Peyer's patch (tissue), 4 donors: ENCODE measurements around the gene AMBP. TPM values are rescaled to one million over a fixed set of nuclear protein-coding genes. Genes with fewer than 3 reads are reported as not detected.

Source experiments
- DNase-seq, 3 donors: peaks; one replicate each; pipeline ENCODE4 v3.0.0-alpha.2; 2017 to 2019
- H3K27ac ChIP-seq, 4 donors: fragments of 200-600 bp; sonication (generic); one replicate each; pipeline ENCODE4 v1.5.1; 2016 to 2019
- H3K27me3 ChIP-seq, 2 donors: fragments of 200-600 bp; sonication (generic); one replicate each; pipeline ENCODE4 v1.5.1; 2019
- H3K36me3 ChIP-seq, 3 donors: fragments of 200-600 bp; sonication (generic); one replicate each; pipeline ENCODE4 v1.5.1; 2016 to 2019
- H3K4me1 ChIP-seq, 4 donors: fragments of 200-600 bp; sonication (generic); one replicate each; pipeline ENCODE4 v1.5.1; 2016 to 2019
- H3K4me3 ChIP-seq, 4 donors: fragments of 200-600 bp; sonication (generic); 1 replicate in 3 of 4; 2 replicates in 1 of 4; pipeline ENCODE4 v1.5.1; 2016 to 2019; ENCODE audit warnings: mild to moderate bottlenecking in 1 of 4
- H3K9me3 ChIP-seq, 4 donors: fragments of 200-600 bp; sonication (generic); one replicate each; pipeline ENCODE4 v1.5.1; 2016 to 2019; ENCODE audit warnings: mild to moderate bottlenecking in 1 of 4
- POLR2A ChIP-seq, 2 donors: fragments of 450-650 bp; IDR thresholded peaks; one replicate each; pipeline ENCODE4 v1.5.1; 2017; ENCODE audit warnings: antibody characterized with exemption in 2 of 2, mild to moderate bottlenecking in 2 of 2, moderate library complexity in 2 of 2
- total RNA-seq, 4 donors: library from RNA; depleted of rRNA; stranded (reverse); fragments of >200 nt; gene quantifications; one replicate each; pipeline ENCODE4 v1.1.0, GENCODE V29; 2016
- TF ChIP-seq, protein P1 (sequence below), 6 experiments: fragments of 450-650 bp in 4 of 6; fragments of 200-600 bp in 2 of 6; sonication (generic) in 1 of 6; IDR thresholded peaks; one replicate each; pipeline ENCODE4 v1.5.1; 2017 to 2019; ENCODE audit warnings: antibody characterized with exemption in 6 of 6, mild to moderate bottlenecking in 3 of 6, moderate library complexity in 1 of 6

The AMBP gene
- 1 to 10 TPM in 1 of 4 donors, not detected in 3; 4.4 TPM for total RNA-seq

DNA sequence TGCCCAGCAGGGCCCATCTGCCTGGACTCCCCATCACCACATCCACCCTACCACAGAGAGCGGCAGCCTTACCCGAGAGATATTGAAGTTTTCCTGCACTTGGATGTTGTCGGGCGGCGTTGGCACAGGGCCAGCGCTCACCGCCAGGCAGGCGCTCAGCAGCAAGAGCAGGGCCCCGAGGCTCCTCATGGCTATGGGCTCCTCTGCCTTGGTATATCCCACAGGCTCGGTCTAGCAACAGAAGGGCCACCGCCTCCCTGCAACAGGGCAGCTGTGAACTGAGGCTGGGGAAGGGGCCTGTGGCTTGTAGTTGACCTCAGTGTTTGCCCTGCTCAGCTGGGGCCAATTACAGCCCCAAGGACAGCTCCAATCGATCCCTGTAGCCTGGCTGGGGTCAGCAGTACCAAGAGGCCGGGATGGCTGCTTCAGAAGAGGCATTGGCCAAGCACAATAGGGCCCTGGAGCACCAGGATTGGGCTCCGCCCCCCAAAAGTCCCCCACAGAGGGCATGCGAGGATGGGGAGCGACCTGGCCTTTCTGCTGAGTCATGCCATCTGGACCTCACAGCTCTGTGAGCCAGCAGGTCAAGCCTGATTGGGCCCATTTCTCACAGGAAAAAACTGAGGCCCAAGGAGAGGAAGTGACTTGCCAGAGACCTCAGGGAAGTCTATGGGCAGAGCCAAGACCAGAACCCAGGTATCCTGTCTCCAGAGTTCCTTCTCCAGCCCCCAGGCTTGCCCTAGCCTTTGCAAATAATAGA is at the start of gene AMBP:
Gene AMBP (minus strand): TSS at position 280 of the 760 bp plus-strand sequence. CDS start 91 bp downstream, at position 189.
- H3K27ac ChIP-seq, result no peak within 1 kb of the TSS
- H3K4me3 ChIP-seq, result peak within 1 kb of the TSS in 1 of 4 donors; percentile 32
- peaks cover 0 to 27% (median 3%) of the 10 kb centered on the region in 4 donors for H3K4me1 ChIP-seq

DNA sequence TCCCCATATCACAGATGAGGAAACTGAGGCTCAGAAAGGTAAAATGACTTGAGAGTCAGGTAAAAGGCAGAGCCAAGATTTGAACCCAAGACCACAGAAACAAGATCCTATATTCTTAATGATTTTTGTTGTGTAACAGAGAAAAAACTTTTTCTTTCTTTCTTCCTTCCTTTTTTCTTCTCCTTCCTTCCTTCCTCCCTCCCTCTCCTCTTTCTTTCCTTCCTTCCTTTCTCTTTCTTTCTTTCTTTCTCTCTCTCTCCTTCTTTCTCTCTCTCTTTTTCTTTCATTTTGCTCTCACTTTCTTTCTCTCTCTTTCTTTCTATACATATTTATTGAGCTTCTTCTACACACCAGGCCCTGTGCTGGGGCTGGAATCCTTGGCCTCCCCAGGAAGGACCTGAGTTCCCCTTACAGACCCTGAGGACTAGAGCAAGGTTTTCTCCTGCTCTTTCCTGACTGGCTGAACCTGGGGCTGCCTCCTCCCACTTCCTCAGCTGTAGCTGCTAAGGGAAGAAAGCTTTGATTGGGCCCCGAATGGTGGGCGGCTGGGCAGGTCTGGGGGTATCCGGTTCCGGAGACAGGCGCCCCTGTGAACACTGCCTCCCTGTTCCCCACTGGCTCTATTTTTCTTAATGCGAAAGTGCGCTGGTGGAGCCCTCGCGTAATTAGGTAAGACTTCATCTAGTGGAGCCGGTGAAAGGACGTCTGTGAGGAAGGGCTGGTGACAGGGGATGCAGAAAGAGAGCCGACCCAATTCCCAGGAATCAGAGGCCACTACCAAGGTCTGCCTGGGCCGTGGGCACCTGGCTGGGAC is 48.4 kb upstream of the AMBP start:
- Histone ChIP-seq H3K27me3 (no peaks in the 10 kb centered on the region), H3K4me3 (no peak overlapping the region), H3K27ac (no peak overlapping the region), H3K4me1 (no peaks in the 10 kb centered on the region), H3K36me3 (no peaks in the 10 kb centered on the region), H3K9me3 (no peaks in the 10 kb centered on the region)
- no peak for DNase-seq
- TF ChIP-seq, protein P1, sequence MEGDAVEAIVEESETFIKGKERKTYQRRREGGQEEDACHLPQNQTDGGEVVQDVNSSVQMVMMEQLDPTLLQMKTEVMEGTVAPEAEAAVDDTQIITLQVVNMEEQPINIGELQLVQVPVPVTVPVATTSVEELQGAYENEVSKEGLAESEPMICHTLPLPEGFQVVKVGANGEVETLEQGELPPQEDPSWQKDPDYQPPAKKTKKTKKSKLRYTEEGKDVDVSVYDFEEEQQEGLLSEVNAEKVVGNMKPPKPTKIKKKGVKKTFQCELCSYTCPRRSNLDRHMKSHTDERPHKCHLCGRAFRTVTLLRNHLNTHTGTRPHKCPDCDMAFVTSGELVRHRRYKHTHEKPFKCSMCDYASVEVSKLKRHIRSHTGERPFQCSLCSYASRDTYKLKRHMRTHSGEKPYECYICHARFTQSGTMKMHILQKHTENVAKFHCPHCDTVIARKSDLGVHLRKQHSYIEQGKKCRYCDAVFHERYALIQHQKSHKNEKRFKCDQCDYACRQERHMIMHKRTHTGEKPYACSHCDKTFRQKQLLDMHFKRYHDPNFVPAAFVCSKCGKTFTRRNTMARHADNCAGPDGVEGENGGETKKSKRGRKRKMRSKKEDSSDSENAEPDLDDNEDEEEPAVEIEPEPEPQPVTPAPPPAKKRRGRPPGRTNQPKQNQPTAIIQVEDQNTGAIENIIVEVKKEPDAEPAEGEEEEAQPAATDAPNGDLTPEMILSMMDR (IDR thresholded peaks at IDR 0.05), result no peak
- no peak for TF ChIP-seq POLR2A (IDR thresholded peaks at IDR 0.05)

More for the DNA sequence above, at the start of gene AMBP:
- Histone ChIP-seq H3K36me3 (no peaks in the 10 kb centered on the region), H3K9me3 (no peaks in the 10 kb centered on the region), H3K27me3 (no peaks in the 10 kb centered on the region)
- peak in 1 of 3 donors; percentile 67 for DNase-seq
- no peak for TF ChIP-seq POLR2A (IDR thresholded peaks at IDR 0.05)
- TF ChIP-seq, protein P1 (IDR thresholded peaks at IDR 0.05), result no peak

DNA sequence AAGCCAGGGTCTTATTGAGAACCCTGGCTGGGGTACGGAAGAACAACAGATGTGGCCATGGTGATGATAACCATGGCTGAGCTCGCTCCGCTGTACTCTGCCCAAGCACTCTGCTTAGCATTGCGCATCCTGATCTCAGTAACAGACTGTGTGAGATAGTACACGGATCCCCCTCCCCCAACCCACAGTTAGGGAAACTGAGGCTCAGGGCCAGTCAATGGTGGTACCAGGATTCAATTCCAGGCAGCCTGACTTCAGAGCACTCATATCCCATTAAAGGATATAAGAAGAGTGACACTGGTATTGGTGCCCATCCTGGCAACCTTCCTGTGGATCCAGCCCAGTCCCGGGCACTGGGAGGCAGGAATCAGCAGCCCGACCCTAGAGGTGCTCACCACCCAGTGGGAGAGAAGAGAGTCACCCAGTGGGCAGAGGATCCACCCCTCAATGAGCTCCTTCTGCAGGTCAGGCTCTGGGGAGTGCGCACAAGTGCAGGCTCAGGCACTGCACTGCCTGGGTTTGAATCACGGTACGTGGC is 47.4 kb upstream of the AMBP start:
- DNase-seq, result no peak
- H3K27ac ChIP-seq, result no peak overlapping the region
- H3K9me3 ChIP-seq, result no peaks in the 10 kb centered on the region
- H3K27me3 ChIP-seq, result no peaks in the 10 kb centered on the region
- H3K36me3 ChIP-seq, result no peaks in the 10 kb centered on the region
- no peak overlapping the region for H3K4me3 ChIP-seq
- no peak for TF ChIP-seq POLR2A (IDR thresholded peaks at IDR 0.05)
- TF ChIP-seq, protein P1 (IDR thresholded peaks at IDR 0.05), result no peak
- H3K4me1 ChIP-seq, result no peaks in the 10 kb centered on the region

DNA sequence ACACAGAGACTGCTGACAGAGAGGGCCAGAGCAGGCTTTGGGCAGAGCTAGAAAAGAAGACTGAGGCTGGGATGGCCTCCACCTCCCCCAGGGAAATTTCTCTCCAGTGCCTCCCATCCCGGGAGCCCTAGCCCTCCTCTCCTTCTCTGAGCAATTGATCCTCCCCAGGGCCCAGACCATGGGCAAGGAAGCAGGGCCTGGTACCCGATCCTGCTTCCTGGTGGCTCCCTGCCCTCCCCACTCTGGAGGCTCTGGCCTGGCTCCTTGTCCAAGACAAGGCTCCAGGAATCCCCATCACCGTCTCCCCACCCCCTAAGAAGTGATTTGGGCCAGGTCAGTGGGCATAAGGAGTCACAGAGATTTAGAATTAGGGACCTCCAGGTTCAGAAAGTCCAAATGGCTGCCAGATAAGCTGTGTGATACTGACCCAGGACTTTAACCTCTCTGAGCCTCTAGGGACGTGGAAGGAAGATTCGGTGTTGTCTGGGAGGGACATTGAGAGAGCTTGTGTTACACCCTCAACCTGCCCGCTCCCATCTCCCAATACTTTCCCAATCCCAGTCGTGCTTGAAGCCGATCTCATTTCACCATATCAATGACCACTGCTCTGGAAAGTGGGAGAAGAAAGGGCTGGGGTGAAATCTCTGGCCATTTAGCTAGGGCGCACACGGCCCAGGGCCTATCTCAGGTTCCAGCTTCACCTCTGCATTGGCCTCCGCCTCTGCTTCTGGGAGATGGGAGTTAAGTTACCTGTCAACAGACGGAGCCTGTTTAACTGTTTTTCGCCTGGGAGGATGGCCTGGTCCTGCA is 46.8 kb upstream of the AMBP start:
- no peak overlapping the region for H3K4me3 ChIP-seq
- TF ChIP-seq, protein P1 (IDR thresholded peaks at IDR 0.05), result no peak
- no peak for TF ChIP-seq POLR2A (IDR thresholded peaks at IDR 0.05)

DNA sequence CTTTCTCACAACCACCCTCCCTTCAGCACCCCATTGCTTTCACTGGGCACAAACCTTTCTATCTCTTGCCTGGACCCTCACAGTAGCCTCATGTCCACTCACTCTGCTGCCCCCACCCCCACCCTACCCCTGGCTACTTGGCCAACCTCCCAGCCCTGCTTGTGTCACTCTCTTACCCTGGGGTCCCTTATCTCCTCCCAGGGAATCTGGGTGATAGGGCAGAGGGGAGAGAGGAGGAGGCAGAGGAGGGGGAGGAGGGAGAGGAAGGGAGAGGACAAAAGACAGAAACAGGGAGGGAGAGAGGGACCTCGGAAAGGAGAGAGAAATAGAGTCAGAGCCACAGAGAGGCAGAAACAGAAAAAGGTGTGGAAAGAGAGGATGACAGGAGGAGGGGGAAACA is 46.0 kb upstream of the AMBP start:
- no peak overlapping the region for H3K27ac ChIP-seq
- H3K4me1 ChIP-seq, result no peaks in the 10 kb centered on the region
- TF ChIP-seq, protein P1 (IDR thresholded peaks at IDR 0.05), result no peak
- TF ChIP-seq POLR2A (IDR thresholded peaks at IDR 0.05), result no peak
- DNase-seq, result no peak
- no peak overlapping the region for H3K4me3 ChIP-seq
- no peaks in the 10 kb centered on the region for H3K9me3 ChIP-seq
- no peaks in the 10 kb centered on the region for H3K27me3 ChIP-seq
- no peaks in the 10 kb centered on the region for H3K36me3 ChIP-seq

More for the DNA sequence above, 46.8 kb upstream of the AMBP start:
- Histone ChIP-seq H3K27ac (no peak overlapping the region), H3K4me1 (no peaks in the 10 kb centered on the region), H3K9me3 (no peaks in the 10 kb centered on the region), H3K36me3 (no peaks in the 10 kb centered on the region), H3K27me3 (no peaks in the 10 kb centered on the region)
- no peak for DNase-seq
